LNCaP clone FGC (cell line): ENCODE data around the gene DUOX2.
"Not testable (repeated sequence)": the region's sequence is repeated elsewhere in the genome, so short reads cannot be mapped to it uniquely, and the experiment has no call there.

ENCODE experiments used
- DNase-seq: peaks from one replicate; pipeline ENCODE4 v3.0.0-alpha.2; 2011; ENCODE audit warnings: low read depth
- H3K4me3 ChIP-seq: 2 replicates; pipeline ENCODE4 v1.5.1; 2011; ENCODE audit warnings: mild to moderate bottlenecking, low read depth, low read length, control low read depth
- CTCF ChIP-seq: IDR thresholded peaks from 2 replicates; pipeline ENCODE4 v1.5.1; 2012; ENCODE audit warnings: mild to moderate bottlenecking; ENCODE audit not compliant: control insufficient read depth, insufficient read depth; ENCODE audit errors: extremely low read depth

Gene DUOX2

DNA sequence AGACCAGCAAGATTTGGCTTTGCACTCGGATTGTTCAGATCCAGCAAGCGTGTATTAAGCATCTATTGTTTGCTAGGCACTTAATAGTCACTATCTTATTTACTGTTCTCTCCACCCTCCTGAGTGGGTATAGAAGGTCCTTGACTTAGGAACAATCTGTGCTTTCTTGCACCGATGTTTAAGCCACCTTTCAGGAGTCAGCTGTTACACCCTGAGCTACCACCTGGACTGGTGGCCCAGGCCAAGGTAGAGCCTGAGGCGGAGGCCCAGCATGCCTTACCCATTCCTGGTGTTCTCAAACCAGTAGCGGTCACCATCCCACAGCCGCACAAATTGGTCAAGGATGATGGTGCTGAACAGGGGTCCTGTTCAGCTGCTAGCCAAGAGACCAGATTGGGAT lies 25.8 kb upstream of the DUOX2 start:
- TF ChIP-seq CTCF: no peak
- no peak overlapping the region for H3K4me3 ChIP-seq
- DNase-seq: peak; percentile 70

DNA sequence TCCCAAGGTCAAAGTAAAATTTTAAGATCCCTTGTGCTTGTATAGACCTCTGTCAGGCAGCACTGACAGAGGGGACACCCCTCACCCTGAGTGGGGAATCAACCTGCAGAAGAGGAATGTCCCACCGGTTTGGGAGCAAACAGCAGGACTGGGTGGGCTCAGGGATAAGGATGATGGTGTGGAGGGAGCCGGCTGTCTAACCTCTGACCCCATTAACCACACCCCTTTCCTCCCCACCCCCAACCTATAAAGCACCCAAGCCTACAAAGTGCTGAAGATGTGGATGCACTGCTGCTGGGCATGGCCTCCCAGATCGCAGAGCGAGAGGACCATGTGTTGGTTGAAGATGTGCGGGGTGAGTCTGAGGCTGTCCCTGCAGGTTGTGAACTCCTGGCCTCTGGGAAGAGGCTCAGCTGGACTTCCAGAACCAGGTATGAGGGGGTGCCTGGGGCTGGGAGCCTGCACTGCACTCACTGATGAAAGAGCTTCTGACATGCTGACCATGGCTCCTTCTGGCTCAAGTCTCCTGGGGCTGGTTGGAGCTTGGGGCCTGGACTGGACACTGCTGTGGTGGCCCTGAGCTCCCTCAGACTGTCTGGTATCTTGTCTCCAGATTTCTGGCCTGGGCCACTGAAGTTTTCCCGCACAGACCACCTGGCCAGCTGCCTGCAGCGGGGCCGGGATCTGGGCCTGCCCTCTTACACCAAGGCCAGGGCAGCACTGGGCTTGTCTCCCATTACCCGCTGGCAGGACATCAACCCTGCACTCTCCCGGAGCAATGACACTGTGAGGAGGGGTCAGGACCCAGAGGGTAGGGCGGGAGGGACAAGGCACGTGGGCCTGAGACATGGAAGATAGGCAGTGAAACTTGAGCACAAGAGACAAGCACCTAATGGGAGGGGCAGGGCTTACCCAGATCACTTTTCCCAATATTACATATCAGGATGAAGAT lies 25.1 kb upstream of the DUOX2 start:
- no peak for DNase-seq
- no peak overlapping the region for H3K4me3 ChIP-seq
- TF ChIP-seq CTCF: no peak

GRCh38 chr15:45137703-45138102 lies 23.7 kb upstream of the DUOX2 start:
- DNase-seq: no peak
- H3K4me3 ChIP-seq: no peak overlapping the region
- no peak for TF ChIP-seq CTCF

GRCh38 chr15:45136378-45136764 lies 22.4 kb upstream of the DUOX2 start:
- TF ChIP-seq CTCF: peak; percentile 21; the same call in 1 of the 2 replicates
- no peak for DNase-seq
- H3K4me3 ChIP-seq: no peak overlapping the region

GRCh38 chr15:45135705-45136377 lies 21.9 kb upstream of the DUOX2 start:
- not testable (repeated sequence) for DNase-seq, H3K4me3 ChIP-seq

- TF ChIP-seq CTCF: no peak
- no peak overlapping the region for H3K4me3 ChIP-seq
- no peak for DNase-seq
Measured at GRCh38 chr15:45134682-45135604, 21.0 kb upstream of the DUOX2 start.
